ENCODE data around the gene OR1D5. TPM values are rescaled to one million over a fixed set of nuclear protein-coding genes. Genes with fewer than 3 reads are reported as not detected.
"Not testable (repeated sequence)": the region's sequence is repeated elsewhere in the genome, so short reads cannot be mapped to it uniquely, and the experiment has no call there.

OR1D5 gene
- total RNA-seq, 6 experiments from 2014 or later: not detected

DNA sequence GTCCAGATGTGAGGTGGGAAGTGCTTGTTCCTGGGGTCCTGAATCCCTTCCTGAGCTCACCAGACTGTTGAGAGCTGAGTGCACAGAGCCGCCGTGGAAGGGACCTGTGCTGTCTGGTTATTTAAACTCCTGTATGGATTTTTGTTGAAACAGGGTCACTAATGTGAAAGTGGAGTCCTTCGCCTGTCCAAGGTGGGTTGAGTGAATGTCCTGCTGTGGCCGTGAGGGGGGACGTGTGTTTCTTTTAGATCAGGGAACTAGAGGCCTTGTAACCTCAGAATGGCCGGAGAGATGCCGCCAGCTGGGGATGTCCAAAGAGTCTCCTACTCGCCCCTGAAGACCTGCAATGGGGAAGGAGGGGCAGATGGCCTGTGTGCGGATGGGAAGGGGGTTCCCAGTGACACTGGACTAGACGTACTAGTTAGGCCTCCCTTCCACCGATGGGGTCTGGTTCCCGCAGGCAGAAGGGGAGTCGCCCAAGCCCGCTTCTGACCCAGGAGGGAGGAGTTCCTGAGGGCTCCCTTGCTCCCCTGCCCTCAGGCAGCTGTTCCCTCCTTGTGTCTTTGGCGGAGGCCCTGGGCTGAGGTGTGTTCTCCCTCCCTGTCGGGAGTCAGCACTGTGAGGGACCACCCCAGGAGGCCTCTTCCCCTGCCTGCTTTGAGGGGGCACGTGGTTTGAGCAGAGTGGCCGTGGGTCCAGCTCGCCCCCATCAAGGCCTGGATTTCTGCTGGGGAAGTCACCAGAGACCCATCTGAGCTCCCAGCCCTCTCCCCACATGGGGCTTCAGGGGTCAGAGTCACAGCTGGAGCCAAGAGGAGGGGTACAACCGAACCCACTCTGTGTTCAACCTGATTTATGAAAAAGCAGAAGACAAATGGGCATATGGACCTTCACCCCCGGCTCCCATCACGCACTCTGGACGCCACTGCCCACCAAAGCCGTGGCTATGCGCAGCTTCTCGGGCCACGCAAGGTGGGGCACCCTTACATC lies 30.9 kb downstream of the OR1D5 start:
- intact Hi-C loops (cut with DNase I): no loop called here
- H3K27ac ChIP-seq: no peak overlapping the region
- no peaks in the 10 kb centered on the region for H3K27me3 ChIP-seq
- no peak overlapping the region for H3K4me3 ChIP-seq
- ATAC-seq: no peak
- peak in 1 of 3 donors; percentile 36 for DNase-seq
- H3K4me1 ChIP-seq: no peaks in the 10 kb centered on the region
- H3K9me3 ChIP-seq: no peaks in the 10 kb centered on the region
- H3K36me3 ChIP-seq: no peaks in the 10 kb centered on the region
- 69% methylated on average over 4 of the region's 27 CpGs for whole genome bisulfite sequencing (ENCODE audit: insufficient coverage, low coverage, low lambda C conversion rate, missing lambda C conversion rate)
- TF ChIP-seq, protein P1, sequence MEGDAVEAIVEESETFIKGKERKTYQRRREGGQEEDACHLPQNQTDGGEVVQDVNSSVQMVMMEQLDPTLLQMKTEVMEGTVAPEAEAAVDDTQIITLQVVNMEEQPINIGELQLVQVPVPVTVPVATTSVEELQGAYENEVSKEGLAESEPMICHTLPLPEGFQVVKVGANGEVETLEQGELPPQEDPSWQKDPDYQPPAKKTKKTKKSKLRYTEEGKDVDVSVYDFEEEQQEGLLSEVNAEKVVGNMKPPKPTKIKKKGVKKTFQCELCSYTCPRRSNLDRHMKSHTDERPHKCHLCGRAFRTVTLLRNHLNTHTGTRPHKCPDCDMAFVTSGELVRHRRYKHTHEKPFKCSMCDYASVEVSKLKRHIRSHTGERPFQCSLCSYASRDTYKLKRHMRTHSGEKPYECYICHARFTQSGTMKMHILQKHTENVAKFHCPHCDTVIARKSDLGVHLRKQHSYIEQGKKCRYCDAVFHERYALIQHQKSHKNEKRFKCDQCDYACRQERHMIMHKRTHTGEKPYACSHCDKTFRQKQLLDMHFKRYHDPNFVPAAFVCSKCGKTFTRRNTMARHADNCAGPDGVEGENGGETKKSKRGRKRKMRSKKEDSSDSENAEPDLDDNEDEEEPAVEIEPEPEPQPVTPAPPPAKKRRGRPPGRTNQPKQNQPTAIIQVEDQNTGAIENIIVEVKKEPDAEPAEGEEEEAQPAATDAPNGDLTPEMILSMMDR (IDR thresholded peaks at IDR 0.05): no peak
- no peak for TF ChIP-seq POLR2A (IDR thresholded peaks at IDR 0.05)

DNA sequence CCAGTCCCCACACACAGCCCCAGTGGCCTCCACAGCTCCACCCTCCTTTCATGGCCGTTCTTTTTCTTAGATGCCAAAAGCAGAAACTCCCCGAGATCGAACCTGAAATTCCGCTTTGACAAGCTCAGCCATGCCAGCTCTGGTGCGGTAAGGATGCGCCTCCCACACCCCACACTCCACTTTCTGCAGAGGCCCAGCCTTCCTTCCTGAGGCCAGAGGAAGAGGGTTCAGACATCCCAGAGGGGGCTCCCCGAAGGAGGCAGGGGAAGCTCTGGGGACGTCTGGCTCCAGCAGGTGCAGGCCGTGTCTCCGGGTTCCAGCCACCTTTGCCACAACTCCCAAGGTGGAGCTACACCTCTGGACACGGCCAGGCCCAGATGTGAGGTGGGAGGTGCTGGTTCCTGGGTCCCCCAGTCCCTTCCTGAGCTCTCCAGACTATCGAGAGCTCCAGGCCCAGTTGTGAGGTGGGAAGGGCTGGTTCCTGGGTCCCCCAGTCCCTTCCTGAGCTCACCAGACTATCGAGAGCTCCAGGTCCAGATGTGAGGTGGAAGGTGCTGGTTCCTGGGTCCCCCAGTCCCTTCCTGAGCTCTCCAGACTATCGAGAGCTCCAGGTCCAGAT lies 32.4 kb downstream of the OR1D5 start:
- H3K9me3 ChIP-seq; H3K4me3 ChIP-seq; H3K36me3 ChIP-seq; intact Hi-C loops (cut with DNase I); ATAC-seq; H3K27me3 ChIP-seq; H3K4me1 ChIP-seq: not testable (repeated sequence)
- peak overlapping the region in 1 of 3 donors; percentile 63 for H3K27ac ChIP-seq
- DNase-seq: peak in 1 of 3 donors; percentile 40
- 81% methylated on average over 9 of the region's 14 CpGs for WGBS (ENCODE audit: insufficient coverage, low coverage, low lambda C conversion rate, missing lambda C conversion rate)

DNA sequence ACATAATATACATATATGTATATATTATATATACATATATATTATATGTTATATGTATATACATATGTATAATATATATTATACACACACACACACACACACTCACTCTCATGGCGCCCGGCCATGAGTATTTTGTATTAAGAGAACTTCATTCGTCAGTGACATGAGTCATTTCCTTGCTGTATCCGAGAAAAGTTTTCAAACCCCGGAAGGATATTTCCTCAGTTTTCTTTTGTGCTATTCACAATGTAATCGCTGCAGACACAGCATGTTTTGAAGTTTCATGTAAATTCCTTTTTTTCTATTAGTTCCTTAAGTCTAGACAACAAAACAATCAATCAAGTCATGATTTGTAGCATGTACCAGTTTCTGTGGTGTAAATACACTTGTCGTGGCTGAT lies 33.3 kb downstream of the OR1D5 start:
- H3K27me3 ChIP-seq: no peaks in the 10 kb centered on the region

DNA sequence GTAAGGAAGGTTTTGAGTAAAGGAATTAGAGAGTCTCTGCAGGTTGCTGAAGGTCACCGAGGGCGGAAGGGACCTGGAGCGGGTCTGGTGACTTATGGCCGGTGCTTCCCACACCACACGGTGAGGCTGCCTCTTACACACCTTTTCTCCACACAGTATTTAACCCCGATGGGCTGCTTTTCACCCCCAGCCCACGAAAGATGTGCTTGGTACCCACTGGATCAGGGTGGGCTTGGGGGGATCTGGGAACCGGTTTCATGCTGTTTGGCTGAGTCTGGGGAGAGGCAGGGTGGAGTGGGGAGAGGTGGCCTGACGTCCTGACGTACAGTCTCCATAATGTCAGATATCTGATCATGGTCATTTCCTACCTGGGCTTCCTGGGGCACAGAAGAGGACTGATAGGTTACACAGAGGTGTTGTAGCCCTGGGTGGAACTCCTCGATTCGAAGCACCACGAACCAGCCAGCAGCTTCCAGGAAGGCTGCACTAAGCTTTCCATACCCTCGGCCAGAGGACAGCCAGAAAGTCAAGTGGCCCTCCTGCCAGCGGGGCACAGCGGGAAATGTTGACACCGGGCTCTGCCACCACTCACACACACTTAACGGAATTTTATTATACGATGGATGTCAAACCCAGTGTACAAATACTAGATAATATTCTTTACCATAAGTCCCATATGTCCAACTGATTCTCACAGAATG lies 34.0 kb downstream of the OR1D5 start:
- H3K9me3 ChIP-seq: no peaks in the 10 kb centered on the region
- 72% methylated on average over 14 of the region's 19 CpGs for WGBS (ENCODE audit: insufficient coverage, low coverage, low lambda C conversion rate, missing lambda C conversion rate)
- no peaks in the 10 kb centered on the region for H3K27me3 ChIP-seq
- H3K27ac ChIP-seq: no peak overlapping the region
- H3K36me3 ChIP-seq: no peaks in the 10 kb centered on the region
- H3K4me1 ChIP-seq: no peaks in the 10 kb centered on the region
- intact Hi-C loops (cut with DNase I): no loop called here
- no peak overlapping the region for H3K4me3 ChIP-seq
- DNase-seq (no peak), ATAC-seq (no peak)
- TF ChIP-seq, protein P1 (IDR thresholded peaks at IDR 0.05): no peak
- TF ChIP-seq POLR2A (IDR thresholded peaks at IDR 0.05): no peak

More for the DNA sequence above, 33.3 kb downstream of the OR1D5 start:
- Histone ChIP-seq H3K4me3 (no peak overlapping the region), H3K27ac (peak overlapping the region in 1 of 3 donors; percentile 63), H3K4me1 (no peaks in the 10 kb centered on the region), H3K36me3 (no peaks in the 10 kb centered on the region), H3K9me3 (no peaks in the 10 kb centered on the region)
- TF ChIP-seq, protein P1 (IDR thresholded peaks at IDR 0.05): no peak
- WGBS (ENCODE audit: insufficient coverage, low coverage, low lambda C conversion rate, missing lambda C conversion rate): 61% methylated on average over 7 of the region's 7 CpGs
- peak; percentile 17 to 62 (median 46) for ATAC-seq
- intact Hi-C loops (cut with DNase I): no loop called here
- DNase-seq: no peak

All from right lobe of liver (tissue), 6 donors.